K562 (cell line): ENCODE results near the gene STX1A.

Experiments used
- ATF7 ChIP-seq: fragments of 450-650 bp; IDR thresholded peaks from 2 replicates; pipeline ENCODE4 v1.7.1; 2014; ENCODE audit warnings: mild to moderate bottlenecking, moderate library complexity
- IFI16 ChIP-seq: fragments of 250-450 bp; sonication (Bioruptor Pico); IDR thresholded peaks from 2 replicates; pipeline ENCODE4 v2.1.2; 2022; ENCODE audit warnings: mild to moderate bottlenecking, inconsistent platforms
- NCOR1 ChIP-seq: fragments of 450-650 bp; IDR thresholded peaks from 2 replicates; pipeline ENCODE4 v1.6.1; 2016; ENCODE audit warnings: mild to moderate bottlenecking, moderate library complexity
- POLR2AphosphoS5 ChIP-seq: IDR thresholded peaks from 2 replicates; pipeline ENCODE4 v1.6.1; 2011; ENCODE audit warnings: mild to moderate bottlenecking, low read depth, low read length, moderate library complexity; ENCODE audit not compliant: control insufficient read depth, insufficient read depth
- SRSF9 ChIP-seq: fragments of 200-400 bp; formaldehyde crosslinking; IDR thresholded peaks from 2 replicates; pipeline ENCODE4 v1.6.1; 2017; ENCODE audit warnings: low read depth, low read length, borderline replicate concordance
- ZBTB49 ChIP-seq: sonication (generic); formaldehyde crosslinking; IDR thresholded peaks from 2 replicates; pipeline ENCODE4 v1.8.0; 2022; ENCODE audit warnings: missing genetic modification reagents, mild to moderate bottlenecking, borderline replicate concordance
- ZNF445 ChIP-seq: fragments of 250-450 bp; sonication (Bioruptor Pico); IDR thresholded peaks from 2 replicates; pipeline ENCODE4 v1.4.0; 2020; ENCODE audit warnings: low read depth, mild to moderate bottlenecking, moderate library complexity

- TF ChIP-seq POLR2AphosphoS5 (no peak), NCOR1 (no peak), ZBTB49 (CRISPR knock-in tag) (no peak), ZNF445 (no peak), ATF7 (no peak), IFI16 (CRISPR knock-in tag) (no peak), SRSF9 (no peak)
Observed at GRCh38 chr7:73663033-73663432, 56.4 kb downstream of the STX1A start.
